ENCODE measurements around the gene THUMPD3.

THUMPD3 gene

DNA sequence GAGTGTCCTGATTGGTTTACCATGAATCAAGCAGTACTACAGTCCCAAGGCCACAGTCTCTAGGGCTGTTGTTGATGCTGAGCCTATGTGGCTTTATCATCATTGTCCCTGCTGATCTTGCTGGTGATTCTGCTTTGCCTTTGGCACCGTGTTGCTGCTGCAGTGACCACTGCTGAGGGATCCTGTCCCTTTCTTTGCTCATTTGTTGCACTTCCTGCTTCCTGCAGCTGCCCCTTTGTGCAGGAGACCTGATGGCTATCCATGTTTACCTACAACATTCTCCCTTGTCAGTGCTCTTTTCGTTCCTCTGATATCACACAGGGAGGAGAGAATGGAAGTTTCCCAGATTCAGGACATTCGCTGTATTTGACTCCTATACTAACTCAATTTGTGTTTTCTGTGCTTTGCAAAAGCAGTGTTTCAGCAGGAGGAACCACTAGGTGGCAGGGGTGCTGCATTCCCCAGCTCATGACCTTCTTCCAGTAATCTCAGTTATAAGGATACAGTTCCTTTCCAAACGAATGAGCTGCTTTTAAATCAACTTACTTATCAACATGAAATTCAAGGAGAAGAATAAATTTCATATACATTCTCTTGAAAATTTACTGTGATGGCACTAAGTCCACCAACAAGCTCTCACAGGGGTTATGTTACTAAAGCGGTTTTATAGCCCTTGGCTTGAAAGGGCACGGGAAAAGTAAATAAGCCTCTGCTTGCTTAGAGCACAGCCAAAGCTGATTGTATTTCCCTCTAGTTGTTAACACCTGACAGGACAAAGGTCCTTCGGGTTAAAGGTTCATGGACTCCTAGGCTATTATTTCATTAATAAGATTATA lies 9.7 kb upstream of the THUMPD3 start:
- no peak for DNase-seq (ENCODE audit: low read depth in 2 of 3, low spot score in 2 of 3)

DNA sequence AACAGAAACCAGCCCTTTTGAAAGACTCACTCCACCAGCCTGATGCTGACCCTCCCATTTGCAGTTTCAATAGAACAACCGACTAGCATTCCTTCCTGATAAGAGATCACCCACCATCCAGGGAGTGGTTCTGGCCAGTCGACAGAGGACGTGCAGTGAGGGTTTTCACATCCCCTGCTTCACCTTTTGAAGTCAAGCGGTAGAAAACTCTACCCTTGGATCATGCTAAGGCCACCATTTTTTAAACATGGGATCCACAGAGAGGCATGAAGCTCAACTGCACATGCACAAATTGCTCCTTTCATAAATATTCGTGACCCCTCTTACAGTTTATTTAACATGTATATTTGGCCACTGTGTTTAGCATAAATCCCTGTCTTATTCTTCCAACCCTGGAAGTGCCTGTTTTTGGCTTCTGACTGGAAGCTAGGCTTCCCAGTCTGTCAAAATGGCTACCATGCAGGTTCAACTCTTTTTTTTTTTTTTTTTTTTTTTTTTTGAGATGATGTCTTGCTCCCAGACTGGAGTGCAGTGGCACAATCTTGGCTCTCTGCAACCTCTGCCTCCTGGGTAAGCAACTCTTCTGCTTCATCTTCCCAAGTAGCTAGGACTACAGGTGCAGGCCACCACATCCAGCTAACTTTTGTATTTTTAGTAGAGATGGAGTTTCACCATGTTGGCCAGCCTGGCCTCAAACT lies 1.0 kb upstream of the THUMPD3 start:
- no peak for DNase-seq (ENCODE audit: low read depth in 2 of 3, low spot score in 2 of 3)

DNA sequence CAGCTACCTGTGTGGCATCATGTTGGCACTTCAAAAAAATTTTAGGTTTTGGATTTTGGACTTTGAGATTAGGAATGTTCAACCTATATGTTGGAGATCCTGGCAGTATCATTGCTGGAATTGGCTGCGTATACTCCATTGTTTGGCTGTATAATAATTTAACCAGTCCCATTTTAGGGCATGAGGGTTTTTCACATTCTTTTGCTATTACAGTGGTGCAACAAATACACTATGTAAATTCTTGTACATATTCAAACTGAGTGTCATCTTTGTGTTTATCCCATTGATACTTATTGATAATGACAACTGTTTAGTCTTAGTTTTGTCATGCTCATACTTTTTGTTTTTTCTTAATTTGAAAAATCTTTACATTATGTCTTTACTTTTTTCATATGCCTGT lies 6.7 kb downstream of the THUMPD3 start:
- no peak for DNase-seq (ENCODE audit: low read depth in 2 of 3, low spot score in 2 of 3)

DNA sequence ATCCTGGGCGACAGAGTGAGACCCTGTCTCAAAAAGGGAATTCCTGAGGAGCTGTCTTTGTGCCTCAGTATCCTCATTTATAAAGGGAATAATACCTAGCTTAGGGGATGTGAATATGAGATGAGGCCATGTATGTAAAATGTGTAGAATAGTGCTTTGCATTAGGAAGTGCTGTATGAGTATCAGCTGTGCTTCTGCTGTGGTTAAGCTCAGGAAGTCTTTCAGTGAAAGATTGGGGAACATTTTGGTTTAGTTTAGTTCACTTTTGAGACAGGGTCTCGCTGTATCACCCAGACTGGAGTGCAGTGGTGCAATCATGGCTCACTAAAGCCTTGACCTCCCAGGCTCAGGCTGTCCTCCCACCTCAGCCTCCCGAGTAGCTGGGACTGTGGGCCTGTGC lies 10.6 kb downstream of the THUMPD3 start:
- no peak for DNase-seq (ENCODE audit: low read depth in 2 of 3, low spot score in 2 of 3)

DNA sequence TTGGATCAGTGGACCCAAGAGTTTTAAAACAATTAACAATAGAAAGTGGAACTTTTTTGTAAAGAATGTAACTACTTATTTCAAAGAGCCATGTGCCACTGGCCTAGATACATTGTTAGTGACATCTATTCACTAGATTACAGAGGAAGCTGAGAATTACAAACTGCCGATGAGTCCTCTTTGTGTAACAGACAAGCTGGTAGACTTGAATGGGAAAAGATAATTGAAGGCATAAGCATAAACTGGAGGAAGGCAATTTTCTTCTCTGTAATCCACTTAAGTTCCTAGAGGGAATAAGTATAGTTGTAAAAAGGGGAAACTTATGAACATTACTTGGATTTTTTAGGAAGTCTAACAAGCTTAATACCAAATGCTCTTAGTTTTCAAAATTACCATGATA lies 15.1 kb downstream of the THUMPD3 start:
- DNase-seq (ENCODE audit: low read depth in 2 of 3, low spot score in 2 of 3): no peak

DNA sequence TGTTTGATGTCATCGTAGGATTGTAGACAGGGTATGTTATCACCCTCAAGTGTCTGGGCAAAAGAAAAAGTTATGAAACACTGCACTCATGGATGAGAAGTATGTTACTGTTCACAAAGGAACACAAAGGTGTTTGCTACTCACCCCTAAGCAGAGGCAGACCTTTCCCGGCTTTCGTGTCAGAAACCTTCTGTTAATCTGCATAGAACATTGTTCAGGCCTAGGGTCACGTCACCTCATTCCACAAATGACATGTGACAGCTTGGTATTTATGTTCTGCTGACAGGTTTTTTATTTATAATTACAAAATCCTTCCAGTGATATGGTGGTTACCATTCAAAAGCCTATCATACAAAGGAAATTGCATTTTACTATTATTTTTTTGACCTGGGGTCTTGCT lies 16.5 kb downstream of the THUMPD3 start:
- no peak for DNase-seq (ENCODE audit: low read depth in 2 of 3, low spot score in 2 of 3)

DNA sequence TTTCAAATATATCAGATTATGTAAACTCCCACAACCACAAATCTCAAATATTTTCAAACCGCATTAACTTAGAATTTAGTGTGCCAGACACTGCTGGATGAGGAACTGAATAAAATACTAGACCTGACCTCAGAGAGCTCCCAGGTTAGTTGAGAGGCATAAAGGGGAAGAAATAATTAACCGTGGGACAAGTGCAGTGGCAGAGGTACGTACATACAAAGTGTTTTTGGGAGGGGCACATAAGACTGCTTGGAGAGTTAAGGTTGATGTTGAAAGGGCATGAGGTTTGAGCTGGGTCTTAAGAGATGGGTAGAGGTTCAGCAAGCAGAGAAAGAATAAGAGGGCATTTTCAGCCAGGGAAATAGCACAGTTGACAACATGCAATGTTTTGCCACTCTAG lies 17.2 kb downstream of the THUMPD3 start:
- no peak for DNase-seq (ENCODE audit: low read depth in 2 of 3, low spot score in 2 of 3)

DNA sequence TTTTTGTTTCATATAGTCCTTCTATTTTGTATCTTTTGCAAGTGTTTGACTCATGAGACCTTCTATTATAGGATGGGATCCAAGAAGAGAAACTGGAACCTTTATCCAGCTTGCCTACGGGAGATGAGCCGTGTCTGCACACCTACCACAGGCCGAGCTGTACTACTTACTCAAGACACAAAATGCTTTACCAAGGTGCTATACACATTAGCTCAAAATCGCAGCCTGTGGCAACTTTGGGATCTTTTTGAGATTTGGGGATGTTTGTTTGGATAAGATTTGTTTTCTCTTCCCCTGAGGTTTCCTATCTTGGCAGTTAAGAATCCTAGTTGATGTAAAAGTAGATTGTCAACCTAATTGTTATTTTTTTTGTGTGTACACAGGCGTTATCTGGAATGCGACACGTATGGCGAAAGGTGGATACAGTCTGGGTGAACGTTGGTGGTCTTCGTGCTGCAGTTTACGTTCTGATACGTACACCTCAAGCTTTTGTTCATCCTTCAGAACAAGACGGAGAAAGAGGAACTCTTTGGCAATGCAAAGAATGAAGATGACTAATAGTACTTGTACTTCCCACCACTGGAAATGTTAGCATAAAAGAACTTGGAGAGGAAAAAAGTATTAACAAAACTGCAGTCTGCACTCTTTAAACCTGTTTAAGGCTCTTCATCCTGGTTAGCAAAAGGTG lies 21.4 kb downstream of the THUMPD3 start:
- DNase-seq (ENCODE audit: low read depth in 2 of 3, low spot score in 2 of 3): no peak

DNA sequence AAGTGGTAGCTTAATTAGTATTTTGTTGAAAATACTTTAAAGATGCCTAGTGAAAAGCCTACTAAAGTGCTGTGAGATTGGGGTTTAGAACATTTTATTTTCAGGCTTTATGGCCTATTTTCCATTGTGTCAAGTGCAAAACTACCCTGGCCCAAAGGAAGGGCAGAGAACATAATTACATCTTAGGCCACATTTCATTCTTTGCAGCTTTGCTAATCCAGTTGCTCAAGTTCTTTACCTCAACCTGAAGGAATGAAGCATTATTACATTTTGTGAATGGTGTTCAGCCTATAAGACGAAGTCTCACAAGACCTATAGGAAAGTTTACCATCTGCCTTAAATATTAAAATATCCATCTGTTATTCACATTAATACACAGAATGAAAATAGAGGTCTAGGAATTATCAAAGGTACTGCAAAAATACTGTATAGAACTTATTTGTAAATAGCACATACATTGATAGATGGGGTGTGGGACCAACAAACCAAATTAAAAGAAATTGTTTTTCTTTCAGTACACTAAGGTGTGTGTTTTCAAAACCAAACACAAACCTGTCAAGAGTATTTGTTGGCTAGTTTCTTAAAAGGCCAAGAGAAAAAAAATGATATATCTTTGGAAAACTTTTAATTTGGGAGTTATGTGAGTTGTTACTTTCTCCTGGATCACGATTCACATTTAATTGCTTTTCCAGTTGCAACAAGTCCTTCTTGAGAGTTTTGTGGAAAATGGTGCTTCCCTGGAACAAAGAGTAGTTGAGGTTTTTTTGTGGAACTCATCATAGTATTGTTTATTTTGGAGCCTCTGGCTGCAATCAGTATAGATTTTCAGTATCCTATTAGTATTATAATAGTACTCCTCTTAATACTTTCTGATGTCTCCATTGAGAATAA lies 22.6 kb downstream of the THUMPD3 start:
- DNase-seq (ENCODE audit: low read depth in 2 of 3, low spot score in 2 of 3): no peak

DNA sequence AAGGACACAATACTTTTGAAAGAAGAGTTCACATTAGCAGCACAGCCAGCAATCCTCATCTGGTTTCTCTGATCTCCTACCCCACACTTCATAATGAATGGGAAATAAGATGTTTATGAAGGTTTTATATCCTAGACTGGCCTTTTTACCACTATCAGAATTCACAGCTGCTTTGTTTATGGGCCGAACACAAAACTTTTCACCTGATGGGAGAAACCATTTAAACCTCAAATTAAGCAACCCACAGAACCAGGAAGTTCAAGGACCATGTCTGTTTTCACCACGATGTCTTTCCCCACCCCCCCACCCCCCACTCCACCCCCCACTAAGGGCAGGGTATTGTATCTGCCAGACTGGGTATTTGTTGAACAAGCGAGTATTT lies 23.2 kb downstream of the THUMPD3 start:
- no peak for DNase-seq (ENCODE audit: low read depth in 2 of 3, low spot score in 2 of 3)

DNA sequence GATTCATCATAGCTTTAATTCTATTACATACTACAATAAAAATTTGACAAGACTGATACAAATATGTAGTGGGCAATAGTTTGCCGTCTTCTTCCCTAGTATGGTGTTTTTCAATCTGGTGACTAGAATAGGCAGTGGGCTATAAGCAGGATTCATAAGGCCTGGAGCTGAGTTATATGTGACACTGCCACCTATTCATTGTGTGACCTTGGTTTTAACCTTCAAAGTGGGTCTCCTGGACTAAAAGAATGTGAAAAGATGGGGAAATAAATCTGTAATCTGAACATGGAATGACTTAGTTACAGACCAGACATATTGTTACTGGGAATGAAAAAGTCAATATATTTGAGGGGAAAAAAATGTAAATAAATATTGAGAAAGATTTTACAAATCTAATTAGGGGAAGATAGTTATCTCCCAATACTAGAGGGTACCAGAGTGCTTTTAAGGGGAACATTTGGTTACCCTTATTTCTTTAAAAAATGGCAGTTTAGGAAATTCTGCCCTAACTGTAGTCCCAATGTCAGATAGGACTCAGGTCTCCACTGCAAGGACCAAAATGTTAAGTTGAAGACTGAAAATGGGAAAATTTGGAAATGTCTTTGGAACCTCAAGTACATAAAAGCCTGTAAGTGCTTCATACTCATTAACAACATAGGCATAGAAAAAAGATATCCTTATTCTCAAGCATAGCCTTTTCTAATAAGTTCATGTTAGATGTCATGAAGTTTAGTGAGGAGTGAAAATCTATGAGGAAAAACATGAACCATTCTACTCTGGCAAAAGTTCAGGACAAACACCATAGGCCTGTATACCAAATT lies 23.9 kb downstream of the THUMPD3 start:
- no peak for DNase-seq (ENCODE audit: low read depth in 2 of 3, low spot score in 2 of 3)

DNA sequence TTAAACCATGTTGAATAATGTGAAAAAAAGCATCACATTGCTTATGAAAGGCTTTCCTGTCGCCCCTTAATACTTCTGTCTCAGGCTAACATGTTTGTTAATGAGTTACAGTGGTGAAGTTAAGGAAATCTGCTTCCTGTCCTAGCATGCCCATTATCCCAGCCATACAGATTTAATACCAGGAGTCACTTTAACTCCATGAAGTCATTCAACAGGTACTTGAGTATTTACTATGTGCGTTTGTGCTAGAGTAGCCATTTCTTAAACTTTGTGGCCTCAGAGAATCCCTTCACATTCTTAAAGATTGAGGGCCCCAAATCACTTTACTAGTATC lies 24.4 kb downstream of the THUMPD3 start:
- DNase-seq (ENCODE audit: low read depth in 2 of 3, low spot score in 2 of 3): no peak

DNA sequence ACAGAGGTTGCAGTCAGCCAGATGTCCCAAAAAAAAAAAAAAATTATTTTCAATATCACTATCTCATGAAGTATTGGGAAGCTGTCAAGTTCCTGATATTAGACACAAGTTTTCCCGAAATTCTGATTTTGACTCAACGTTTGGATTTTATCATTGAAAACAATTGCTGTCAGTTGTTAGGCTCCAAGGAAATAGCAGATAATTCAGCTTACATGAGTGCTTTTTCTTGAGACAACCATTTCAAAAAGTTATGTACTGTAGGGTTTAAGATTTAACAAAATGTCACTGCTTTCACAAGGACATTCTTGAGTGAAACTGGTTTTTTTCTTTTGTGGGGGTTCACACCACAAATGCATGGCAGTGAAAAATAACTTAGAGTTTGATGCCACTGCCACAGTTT lies 25.3 kb downstream of the THUMPD3 start:
- DNase-seq (ENCODE audit: low read depth in 2 of 3, low spot score in 2 of 3): no peak

DNA sequence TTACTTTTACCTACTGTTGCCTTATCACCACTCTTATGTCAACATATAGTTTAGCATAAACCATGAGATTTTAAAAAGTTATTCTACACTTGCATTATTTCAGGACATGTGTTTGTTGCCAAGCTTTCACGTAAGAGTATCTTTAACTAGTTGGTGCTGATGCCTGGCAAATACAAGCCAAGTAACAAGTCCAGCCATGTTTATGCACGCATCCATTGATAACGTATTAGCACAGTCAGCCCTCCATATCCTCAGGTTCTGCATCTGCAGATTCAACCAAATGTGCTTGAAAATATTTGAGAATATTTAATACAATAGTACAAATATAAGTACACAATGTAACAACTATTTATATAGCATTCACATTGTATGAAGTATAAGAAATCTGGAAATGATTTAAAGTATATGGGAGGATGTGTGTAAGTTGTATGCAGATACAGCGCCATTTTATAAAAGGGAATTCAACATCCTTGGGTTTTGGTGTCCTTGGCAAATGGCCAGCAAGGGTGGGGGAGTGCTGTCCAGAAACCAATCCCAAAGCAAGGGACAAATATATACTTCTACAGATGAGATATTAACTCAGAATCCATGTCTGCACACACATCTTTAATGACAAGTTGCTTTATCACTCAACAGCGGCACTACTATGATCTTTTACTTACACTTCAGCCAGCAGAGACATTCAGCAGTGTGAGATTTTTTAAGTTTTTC lies 25.9 kb downstream of the THUMPD3 start:
- no peak for DNase-seq (ENCODE audit: low read depth in 2 of 3, low spot score in 2 of 3)

DNA sequence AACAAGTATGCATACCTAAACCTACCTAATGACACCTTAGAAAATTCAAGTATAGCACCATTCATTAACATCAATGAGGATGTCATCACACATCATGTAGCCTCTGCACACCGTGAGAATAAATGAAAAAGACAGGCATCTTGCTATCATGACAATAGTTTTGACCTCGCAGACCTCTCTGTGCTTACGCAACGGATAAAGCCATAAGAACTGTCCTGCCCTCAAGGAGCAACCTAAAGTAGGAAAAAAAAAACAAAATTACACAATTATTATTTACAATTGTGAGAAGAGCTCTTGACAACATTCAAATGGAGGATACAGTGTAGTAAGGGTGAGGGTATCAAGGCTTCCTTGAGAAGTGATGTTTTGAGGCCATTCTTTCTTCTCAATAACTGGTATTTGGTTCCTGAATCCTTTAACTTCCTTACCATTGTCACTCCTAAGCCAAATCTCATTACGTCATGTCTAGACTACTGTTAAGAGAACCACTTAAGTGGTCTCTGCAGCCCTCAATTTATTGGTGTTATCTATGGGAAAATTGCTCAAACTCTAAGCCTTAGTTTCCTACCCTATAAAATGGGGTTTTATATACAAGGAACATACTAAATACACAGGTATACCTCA lies 27.5 kb downstream of the THUMPD3 start:
- DNase-seq (ENCODE audit: low read depth in 2 of 3, low spot score in 2 of 3): no peak

DNA sequence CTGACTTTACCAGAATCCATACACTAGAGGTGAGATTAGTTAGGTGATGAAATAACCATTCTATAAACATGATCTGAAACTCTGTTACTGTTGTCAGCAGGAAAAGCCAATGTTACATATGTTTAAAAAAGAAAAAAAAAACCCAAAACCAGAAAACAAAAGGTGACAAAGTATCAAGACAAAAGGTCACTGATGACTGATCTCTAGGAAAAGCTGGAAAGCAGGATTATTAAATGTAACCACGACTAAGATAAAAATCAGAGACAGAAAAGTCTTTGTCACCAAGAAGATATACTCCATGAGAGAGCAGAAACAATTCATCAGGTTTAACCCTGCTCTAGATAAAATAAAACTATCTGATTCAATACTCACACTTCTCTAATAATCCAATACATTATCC lies 29.2 kb downstream of the THUMPD3 start:
- no peak for DNase-seq (ENCODE audit: low read depth in 2 of 3, low spot score in 2 of 3)

DNA sequence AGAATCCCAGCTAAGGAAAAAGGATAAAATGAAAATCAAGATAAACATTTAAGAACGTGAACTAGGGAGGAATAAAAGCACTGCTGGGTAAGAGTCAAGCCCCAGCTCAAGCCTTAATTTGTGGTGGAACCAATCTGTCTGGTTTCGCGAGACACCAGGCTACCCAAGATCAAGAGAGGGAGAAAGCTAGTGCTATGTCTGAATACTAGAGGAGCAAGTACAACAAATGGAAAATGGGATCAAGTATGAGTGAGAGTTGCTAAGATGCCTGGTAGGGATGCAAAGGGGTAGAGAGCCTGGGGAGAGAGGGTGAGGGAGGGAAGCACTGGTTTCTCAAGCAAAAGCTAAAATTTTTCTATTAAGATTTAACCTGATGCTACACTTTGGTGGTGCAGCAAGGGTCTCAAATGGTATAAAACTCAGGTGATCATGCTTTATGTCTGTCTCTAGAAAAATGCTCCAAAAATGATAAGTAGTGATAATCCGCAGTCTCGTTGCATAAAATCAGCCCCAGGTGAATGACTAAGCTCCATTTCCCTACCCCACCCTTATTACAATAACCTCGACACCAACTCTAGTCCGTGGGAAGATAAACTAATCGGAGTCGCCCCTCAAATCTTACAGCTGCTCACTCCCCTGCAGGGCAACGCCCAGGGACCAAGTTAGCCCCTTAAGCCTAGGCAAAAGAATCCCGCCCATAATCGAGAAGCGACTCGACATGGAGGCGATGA lies 32.9 kb downstream of the THUMPD3 start:
- no peak for DNase-seq (ENCODE audit: low read depth in 2 of 3, low spot score in 2 of 3)

DNA sequence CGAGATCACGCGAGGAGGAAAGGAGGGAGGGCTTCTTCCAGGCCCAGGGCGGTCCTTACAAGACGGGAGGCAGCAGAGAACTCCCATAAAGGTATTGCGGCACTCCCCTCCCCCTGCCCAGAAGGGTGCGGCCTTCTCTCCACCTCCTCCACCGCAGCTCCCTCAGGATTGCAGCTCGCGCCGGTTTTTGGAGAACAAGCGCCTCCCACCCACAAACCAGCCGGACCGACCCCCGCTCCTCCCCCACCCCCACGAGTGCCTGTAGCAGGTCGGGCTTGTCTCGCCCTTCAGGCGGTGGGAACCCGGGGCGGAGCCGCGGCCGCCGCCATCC lies 33.4 kb downstream of the THUMPD3 start:
- DNase-seq (ENCODE audit: low read depth in 2 of 3, low spot score in 2 of 3): no peak
